K562 (cell line): ENCODE results near the gene PPP2R2B.

Experiments
- BACH1 ChIP-seq: fragments of 200-800 bp; sonication (Bioruptor generic); IDR thresholded peaks from 2 replicates; pipeline ENCODE4 v1.6.1; 2016; ENCODE audit warnings: missing genetic modification characterization, missing compliant biosample characterization
- CHD4 ChIP-seq: fragments of 200-600 bp; sonication (generic); IDR thresholded peaks from 3 replicates; pipeline ENCODE4 v1.6.1; 2012; ENCODE audit warnings: low read depth, mild to moderate bottlenecking, mixed read lengths, low read length, inconsistent platforms; ENCODE audit not compliant: insufficient read depth, insufficient replicate concordance, poor library complexity, severe bottlenecking
- CLOCK ChIP-seq: fragments of 250-450 bp; sonication (Bioruptor Pico); IDR thresholded peaks from 2 replicates; pipeline ENCODE4 v1.4.0; 2020; ENCODE audit warnings: mild to moderate bottlenecking, moderate library complexity, borderline replicate concordance
- IRF9 ChIP-seq: fragments of 450-650 bp; IDR thresholded peaks from 2 replicates; pipeline ENCODE4 v1.6.1; 2016; ENCODE audit warnings: missing biosample characterization, missing genetic modification characterization
- NRF1 ChIP-seq, 2 experiments: fragments of 450-650 bp; IDR thresholded peaks in 1 of 2; conservative IDR thresholded peaks in 1 of 2; 2 replicates each; pipeline ENCODE4 v1.6.1; 2014; ENCODE audit warnings: mild to moderate bottlenecking in 2 of 2
- POLR2A ChIP-seq: fragments of 450-650 bp; conservative IDR thresholded peaks from 2 replicates; pipeline ENCODE4 v1.6.1; 2016
- SIN3A ChIP-seq, 2 experiments: fragments of 150-350 bp in 1 of 2; IDR thresholded peaks; 2 replicates each; pipeline ENCODE4 v1.6.1; 2011 to 2016; ENCODE audit warnings: borderline replicate concordance in 2 of 2, low read depth in 2 of 2, low read length in 2 of 2, mild to moderate bottlenecking in 2 of 2, moderate library complexity in 2 of 2; ENCODE audit not compliant: control insufficient read depth in 1 of 2
- SIN3B ChIP-seq: fragments of 450-650 bp; IDR thresholded peaks from 2 replicates; pipeline ENCODE4 v1.6.1; 2017; ENCODE audit warnings: low read depth, mild to moderate bottlenecking, moderate library complexity
- TCF7 ChIP-seq: sonication (generic); IDR thresholded peaks from 2 replicates; pipeline ENCODE4 v1.6.1; 2016; ENCODE audit warnings: antibody characterized with exemption, borderline replicate concordance
- YY1 ChIP-seq, 3 experiments: IDR thresholded peaks; 2 replicates each; pipeline ENCODE4 v1.6.1; 2011; ENCODE audit warnings: low read length in 2 of 3, mild to moderate bottlenecking in 2 of 3, moderate library complexity in 2 of 3, borderline replicate concordance in 1 of 3, control low read depth in 1 of 3, low read depth in 1 of 3; ENCODE audit not compliant: insufficient read depth in 3 of 3, insufficient replicate concordance in 2 of 3, control insufficient read depth in 1 of 3, insufficient read length in 1 of 3; ENCODE audit errors: extremely low read depth in 1 of 3
- TF ChIP-seq, protein P1 (sequence below): fragments of 250-450 bp; sonication (Bioruptor Pico); IDR thresholded peaks from 2 replicates; pipeline ENCODE4 v1.8.0; 2022; ENCODE audit warnings: inconsistent platforms, mild to moderate bottlenecking, moderate library complexity, borderline replicate concordance
- TF ChIP-seq, protein P2 (sequence below), 3 experiments: IDR thresholded peaks in 2 of 3; conservative IDR thresholded peaks in 1 of 3; 2 replicates each; pipeline ENCODE4 v1.5.1; 2011 to 2012; ENCODE audit warnings: low read length in 3 of 3, mild to moderate bottlenecking in 3 of 3, control low read depth in 2 of 3, improper control_type of control experiment in 1 of 3, inconsistent platforms in 1 of 3, low read depth in 1 of 3, mixed read lengths in 1 of 3, moderate library complexity in 1 of 3; ENCODE audit not compliant: insufficient read depth in 2 of 3
- TF ChIP-seq, protein P3 (sequence below): fragments of 450-650 bp; IDR thresholded peaks from 2 replicates; pipeline ENCODE4 v1.6.1; 2016; ENCODE audit warnings: low read depth, mild to moderate bottlenecking, moderate library complexity

DNA sequence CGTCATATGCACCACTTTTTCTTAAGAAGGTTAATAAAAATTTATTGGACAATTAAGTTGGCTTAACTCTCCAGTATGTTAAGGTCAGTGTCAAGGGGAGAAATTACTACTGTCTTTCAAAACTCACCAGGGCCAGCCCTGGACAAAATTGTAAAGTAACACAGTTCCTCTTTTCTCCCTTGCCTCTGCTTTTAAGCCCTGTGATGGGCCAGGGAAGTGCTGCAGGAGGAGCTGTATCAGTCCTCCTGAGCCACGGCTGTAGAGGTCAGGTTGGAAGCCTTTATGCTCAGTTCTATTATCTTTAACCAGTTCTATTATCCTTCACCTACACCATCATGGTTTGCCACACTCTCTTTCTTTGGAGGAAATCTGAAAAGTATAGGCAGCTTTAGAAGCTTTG lies 11.5 kb upstream of the PPP2R2B start:
- TF ChIP-seq SIN3B (no peak), CHD4 (no peak), YY1 (IDR thresholded peaks at IDR 0.05; ENCODE audit: borderline replicate concordance in 1 of 3, control insufficient read depth in 1 of 3, extremely low read depth in 1 of 3, insufficient read depth in 3 of 3, insufficient read length in 1 of 3, insufficient replicate concordance in 2 of 3, low read depth in 1 of 3, low read length in 2 of 3) (no peak), IRF9 (tag) (no peak), CLOCK (no peak), NRF1 (conservative IDR thresholded peaks at IDR 0.05 in 1 of 2, IDR thresholded peaks at IDR 0.05 in 1 of 2) (no peak), BACH1 (tag) (no peak), POLR2A (no peak), SIN3A (IDR thresholded peaks at IDR 0.05; ENCODE audit: borderline replicate concordance in 2 of 2, control insufficient read depth in 1 of 2, low read depth in 2 of 2, low read length in 2 of 2) (no peak), TCF7 (no peak)
- TF ChIP-seq, protein P1, sequence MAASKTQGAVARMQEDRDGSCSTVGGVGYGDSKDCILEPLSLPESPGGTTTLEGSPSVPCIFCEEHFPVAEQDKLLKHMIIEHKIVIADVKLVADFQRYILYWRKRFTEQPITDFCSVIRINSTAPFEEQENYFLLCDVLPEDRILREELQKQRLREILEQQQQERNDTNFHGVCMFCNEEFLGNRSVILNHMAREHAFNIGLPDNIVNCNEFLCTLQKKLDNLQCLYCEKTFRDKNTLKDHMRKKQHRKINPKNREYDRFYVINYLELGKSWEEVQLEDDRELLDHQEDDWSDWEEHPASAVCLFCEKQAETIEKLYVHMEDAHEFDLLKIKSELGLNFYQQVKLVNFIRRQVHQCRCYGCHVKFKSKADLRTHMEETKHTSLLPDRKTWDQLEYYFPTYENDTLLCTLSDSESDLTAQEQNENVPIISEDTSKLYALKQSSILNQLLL (CRISPR knock-in tag): no peak
- TF ChIP-seq, protein P2, sequence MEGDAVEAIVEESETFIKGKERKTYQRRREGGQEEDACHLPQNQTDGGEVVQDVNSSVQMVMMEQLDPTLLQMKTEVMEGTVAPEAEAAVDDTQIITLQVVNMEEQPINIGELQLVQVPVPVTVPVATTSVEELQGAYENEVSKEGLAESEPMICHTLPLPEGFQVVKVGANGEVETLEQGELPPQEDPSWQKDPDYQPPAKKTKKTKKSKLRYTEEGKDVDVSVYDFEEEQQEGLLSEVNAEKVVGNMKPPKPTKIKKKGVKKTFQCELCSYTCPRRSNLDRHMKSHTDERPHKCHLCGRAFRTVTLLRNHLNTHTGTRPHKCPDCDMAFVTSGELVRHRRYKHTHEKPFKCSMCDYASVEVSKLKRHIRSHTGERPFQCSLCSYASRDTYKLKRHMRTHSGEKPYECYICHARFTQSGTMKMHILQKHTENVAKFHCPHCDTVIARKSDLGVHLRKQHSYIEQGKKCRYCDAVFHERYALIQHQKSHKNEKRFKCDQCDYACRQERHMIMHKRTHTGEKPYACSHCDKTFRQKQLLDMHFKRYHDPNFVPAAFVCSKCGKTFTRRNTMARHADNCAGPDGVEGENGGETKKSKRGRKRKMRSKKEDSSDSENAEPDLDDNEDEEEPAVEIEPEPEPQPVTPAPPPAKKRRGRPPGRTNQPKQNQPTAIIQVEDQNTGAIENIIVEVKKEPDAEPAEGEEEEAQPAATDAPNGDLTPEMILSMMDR (IDR thresholded peaks at IDR 0.05 in 2 of 3, conservative IDR thresholded peaks at IDR 0.05 in 1 of 3; ENCODE audit: insufficient read depth in 2 of 3, low read depth in 1 of 3, low read length in 3 of 3): no peak
- TF ChIP-seq, protein P3, sequence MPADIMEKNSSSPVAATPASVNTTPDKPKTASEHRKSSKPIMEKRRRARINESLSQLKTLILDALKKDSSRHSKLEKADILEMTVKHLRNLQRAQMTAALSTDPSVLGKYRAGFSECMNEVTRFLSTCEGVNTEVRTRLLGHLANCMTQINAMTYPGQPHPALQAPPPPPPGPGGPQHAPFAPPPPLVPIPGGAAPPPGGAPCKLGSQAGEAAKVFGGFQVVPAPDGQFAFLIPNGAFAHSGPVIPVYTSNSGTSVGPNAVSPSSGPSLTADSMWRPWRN: no peak
